Stomach (tissue), 4 donors: Measurements from ENCODE around the gene NFE2L3.

ENCODE experiments used
- POLR2A ChIP-seq, 4 donors: fragments of 450-650 bp; IDR thresholded peaks; one replicate each; pipeline ENCODE4 v1.6.1; 2016; ENCODE audit warnings: antibody characterized with exemption in 4 of 4, control low read depth in 2 of 4, mild to moderate bottlenecking in 1 of 4, moderate library complexity in 1 of 4
- POLR2AphosphoS5 ChIP-seq, 3 donors: sonication (generic); formaldehyde crosslinking; IDR thresholded peaks; one replicate each; pipeline ENCODE4 v1.6.1; 2016; ENCODE audit warnings: antibody characterized with exemption in 3 of 3
- TF ChIP-seq, protein P1 (sequence below), 7 experiments: fragments of 450-650 bp in 4 of 7; fragments of 200-600 bp in 3 of 7; sonication (generic) in 3 of 7; IDR thresholded peaks; one replicate each; pipeline ENCODE4 v1.5.1; 2016 to 2019; ENCODE audit warnings: antibody characterized with exemption in 7 of 7, control low read depth in 2 of 7, mild to moderate bottlenecking in 1 of 7

DNA sequence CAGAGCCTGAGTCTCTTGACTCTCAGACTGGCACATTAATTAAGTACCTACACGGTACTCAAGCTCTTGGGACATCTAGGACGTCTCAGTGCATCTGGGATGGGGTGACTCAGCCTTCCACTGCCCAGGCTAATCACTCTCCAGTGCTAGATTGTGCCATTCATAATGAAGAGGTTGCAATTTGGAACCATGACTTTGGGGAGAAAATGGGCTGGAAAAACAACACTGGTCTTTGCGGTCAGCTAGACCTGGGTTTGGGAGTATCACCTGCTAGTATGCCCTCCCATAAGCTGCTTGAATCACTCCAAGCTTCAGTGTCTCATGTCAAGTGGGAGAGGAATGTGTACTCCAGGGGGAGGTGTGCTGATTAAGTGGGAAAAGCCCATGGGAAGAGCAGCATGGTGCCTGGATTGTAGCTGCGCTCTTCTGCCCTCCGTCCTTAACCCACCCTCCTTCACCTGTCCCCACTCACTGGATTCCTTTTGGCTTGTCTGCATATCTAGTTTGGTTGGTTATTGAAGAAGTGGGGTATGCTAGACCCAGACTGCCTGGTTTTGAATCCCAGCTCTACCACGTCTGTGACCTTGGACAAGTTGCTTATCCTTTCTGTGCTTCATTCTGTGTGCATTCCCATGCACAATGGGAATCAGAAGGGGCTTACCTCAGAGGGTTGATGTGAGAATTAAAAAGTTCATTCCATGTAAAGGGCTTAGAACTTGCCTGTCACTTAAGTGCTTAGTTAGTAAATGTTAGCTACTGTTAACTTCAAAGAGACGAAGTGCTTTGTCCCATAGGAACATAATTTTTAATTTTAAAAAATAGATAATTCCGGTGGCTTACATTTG lies 3.8 kb downstream of the NFE2L3 start:
- TF ChIP-seq, protein P1, sequence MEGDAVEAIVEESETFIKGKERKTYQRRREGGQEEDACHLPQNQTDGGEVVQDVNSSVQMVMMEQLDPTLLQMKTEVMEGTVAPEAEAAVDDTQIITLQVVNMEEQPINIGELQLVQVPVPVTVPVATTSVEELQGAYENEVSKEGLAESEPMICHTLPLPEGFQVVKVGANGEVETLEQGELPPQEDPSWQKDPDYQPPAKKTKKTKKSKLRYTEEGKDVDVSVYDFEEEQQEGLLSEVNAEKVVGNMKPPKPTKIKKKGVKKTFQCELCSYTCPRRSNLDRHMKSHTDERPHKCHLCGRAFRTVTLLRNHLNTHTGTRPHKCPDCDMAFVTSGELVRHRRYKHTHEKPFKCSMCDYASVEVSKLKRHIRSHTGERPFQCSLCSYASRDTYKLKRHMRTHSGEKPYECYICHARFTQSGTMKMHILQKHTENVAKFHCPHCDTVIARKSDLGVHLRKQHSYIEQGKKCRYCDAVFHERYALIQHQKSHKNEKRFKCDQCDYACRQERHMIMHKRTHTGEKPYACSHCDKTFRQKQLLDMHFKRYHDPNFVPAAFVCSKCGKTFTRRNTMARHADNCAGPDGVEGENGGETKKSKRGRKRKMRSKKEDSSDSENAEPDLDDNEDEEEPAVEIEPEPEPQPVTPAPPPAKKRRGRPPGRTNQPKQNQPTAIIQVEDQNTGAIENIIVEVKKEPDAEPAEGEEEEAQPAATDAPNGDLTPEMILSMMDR (IDR thresholded peaks at IDR 0.05) = no peak
- TF ChIP-seq POLR2A (IDR thresholded peaks at IDR 0.05) (no peak), POLR2AphosphoS5 (IDR thresholded peaks at IDR 0.05) (no peak)
